Activated T-cell treated with anti-CD3 and anti-CD28 coated beads for 24 hours (primary cell): Measurements from ENCODE around the gene SMURF1.

ENCODE experiments used
- DNase-seq: peaks from one replicate; pipeline ENCODE4 v3.0.0-alpha.2; 2020; ENCODE audit warnings: low read depth

SMURF1 gene

DNA sequence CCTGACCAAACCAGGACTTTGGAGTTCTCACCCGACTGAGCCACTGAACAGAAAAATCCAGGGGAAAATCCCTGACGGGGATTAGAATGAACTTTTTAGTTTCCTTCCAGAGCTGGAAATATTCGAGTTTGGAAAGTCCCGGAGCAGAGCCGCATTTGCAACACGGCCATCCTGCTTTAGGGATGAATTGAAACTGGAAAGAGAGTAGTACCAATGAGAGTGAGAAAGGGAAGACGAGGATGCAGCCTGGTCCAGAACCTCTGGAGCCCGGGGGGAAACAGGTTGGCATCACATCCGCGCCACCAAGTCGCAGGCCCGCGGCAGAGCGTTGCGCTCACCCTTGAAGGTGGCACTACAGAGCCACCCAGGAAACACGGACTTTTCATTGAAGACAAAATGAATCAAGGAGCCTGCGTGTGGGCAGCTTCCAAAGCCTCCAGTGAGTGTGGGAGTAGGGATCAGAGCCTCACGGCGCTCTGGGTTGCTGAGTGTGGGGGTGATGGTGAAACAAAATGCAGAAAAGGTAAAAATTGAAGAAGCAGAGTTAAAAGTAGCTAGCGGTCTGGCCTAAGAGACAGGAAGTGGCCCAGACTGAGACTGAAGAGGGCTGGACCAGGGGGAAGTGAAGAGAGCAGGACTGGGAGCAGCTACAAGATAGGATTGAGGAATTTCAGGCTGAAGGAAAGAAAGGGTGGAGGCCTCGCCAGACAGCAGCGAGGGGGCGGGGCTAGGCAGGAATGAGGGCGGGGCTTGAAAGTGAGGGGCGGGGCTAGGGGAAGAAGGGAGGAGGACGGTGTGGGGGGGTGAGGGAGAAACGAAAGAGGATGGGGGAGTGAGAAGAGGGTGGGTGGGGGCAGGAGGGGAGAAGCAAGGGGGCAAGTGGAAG, 1.8 kb downstream of the SMURF1 start:
- DNase-seq, result peak; percentile 48

DNA sequence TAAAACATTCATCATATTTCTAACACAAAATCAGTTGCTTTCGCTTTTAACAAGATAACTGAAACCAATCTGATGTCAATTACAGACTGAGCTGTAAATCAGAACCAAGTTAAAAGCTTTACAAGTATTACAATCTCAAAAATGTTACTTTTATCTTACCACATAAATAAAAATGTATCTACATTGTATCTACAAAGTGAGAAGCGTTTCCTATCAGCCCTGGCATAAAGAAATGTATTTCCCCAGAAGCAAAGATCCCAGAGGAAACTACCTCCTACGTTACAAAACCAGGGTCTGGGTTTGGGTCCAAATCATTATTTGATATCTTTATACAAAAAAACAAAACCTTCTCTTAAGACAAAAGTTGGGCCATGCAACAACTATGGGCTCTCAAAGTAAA, 2.6 kb downstream of the SMURF1 start:
- DNase-seq, result no peak

DNA sequence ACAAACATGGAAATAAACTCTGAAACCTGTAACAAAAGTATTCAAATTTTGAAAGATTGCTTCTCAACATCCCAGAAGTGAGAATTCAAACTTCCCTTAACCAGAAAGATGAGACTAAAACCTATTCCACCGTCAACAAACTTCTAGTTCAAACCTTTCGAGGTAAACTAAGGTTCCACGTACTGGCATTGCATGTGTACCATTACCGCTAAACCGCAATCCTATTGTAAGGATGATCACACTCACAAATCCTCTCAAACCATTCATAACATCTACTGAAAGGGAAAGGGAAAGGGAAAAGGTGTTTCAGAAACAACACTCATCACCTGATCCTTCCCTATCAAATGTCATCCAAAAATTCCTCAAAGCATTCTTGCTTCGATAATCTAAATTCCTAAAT, 3.1 kb downstream of the SMURF1 start:
- DNase-seq, result no peak

DNA sequence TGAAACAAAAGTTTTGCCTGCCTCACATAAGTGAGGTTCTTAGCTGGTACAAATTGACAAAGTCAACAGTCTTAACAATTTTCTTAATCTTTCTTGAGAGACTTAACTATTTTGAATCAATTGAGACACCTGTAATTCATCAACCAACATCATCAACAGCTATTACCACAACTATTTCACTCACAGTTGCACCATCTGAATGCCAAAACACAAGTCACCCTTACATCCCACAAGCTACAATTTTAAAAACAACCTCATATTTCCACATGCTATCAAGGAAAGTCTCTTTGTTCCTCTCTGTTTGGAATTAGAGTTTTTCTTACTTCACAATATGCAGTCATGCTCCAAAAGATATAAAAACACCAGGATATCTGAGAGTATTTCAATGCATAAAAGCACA, 4.9 kb downstream of the SMURF1 start:
- no peak for DNase-seq

DNA sequence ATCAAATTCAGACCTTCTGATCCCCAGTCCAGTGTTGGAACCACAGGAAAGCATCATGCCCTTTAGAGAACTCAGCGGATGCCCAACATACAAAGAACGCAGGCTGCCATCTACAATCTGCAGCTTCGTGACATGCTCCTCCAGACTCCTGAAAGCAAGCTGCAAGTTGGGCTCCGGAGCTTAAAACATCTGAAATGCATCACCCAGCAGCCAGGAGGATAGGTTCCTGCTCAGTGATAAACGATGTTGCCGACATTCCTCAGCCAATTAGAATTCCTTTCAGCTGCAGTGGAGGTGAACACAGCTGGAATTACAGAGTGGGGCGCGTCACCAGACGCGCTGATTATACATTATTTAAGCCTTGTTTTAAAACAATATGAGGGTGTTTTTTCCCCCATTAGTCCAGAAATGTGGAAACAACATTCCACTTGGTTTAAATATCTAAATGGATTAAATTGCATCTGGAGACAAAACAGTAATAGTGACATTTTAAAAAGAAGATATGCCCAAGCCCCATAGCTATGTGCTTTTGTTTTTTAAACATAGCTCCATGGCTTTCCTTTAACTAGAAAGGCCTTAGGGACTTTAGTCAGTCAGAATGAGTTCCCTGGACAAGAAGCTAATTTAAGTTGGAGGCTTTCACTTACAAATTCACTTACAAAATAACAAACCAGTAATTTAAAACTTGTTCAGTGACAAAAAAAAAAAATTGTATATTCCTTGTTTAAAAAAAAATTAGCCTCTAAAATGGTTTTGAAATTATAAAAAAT, 6.3 kb downstream of the SMURF1 start:
- no peak for DNase-seq

DNA sequence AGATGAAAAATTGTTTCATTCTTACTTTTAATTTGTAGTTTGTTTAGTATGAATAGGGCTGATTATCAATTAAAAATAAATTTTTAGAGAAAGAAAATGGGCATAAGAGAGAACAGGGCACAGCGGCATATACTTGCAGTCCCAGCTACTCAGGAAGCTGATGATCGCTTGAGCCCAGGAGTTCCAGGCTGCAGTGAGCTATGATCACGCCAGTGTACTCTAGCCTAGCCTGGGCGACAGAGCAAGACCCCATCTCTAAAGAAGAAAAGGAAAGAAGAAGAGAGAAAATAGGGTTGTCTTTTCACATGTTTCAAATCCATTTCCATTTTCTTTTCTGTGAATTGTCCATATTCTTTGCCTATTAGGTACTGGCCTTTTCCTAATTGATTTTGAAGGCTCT, 8.0 kb downstream of the SMURF1 start:
- DNase-seq, result no peak

DNA sequence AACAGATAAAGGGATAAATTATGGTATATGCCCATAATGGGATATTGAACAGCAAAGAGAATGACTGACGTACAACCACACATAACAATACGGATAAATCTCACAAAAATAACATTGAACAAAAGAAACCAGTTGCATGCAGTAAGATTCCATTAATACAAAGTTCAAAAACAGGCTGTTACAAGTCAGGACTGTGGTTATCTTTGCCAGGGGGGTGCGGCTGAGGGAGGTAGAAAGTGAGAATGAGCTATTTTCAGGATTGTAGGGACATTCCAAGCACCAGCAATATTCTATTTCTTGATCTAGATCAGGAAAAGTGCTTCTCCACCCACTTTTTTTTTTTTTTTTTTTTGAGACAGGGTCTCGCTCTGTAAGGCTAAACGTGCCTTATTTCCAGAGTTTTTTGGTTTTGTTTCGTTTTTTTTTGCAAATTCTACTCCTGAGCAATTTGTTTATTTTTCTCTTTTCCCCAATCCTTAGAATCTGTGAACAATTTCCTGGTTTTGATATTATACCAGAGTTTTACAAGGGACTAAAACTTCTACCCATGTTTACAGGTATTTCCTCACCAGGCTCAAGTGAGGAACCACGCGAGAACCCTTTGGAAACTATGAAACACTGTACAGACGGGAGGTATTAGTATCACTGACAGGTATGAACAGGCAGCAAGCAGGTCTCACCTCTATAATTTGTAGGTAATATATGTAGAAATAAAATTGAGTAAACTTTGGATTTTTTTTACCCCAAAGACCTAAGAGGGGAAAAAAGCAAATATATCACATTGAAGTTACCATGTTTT, 9.9 kb downstream of the SMURF1 start:
- no peak for DNase-seq

DNA sequence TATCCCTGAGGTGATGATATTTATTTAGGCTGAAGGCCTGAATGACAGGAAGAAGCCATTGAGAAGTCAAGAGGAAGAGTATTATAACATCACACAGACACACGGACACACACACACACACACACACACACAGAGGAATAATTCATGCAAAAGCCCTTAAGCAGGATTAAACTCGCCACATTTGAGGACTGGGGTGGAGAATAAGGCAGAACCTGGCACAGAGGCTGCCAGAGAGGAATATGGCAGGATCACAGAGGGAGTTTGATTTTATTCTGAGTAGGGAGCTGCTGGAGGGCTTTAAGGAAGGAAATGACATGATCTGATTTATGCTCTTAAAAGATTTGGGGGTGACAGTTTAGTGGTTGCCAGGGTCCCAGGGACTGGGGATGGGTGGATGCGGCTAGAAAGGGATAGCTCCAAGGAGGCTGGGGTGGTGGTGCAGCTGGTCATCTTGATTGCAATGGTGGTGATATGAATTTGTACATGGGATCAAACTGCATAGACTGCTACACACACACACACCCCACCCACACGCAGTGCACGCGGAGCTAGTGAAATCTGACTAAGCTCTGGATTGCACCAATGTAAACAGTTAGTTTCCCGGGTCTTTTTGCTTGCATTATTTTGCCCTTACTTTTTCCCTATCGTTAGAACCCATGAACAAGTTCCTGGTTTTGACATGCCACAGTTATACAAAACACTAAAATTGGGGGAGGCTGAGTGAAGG, 11.2 kb downstream of the SMURF1 start:
- DNase-seq, result no peak

DNA sequence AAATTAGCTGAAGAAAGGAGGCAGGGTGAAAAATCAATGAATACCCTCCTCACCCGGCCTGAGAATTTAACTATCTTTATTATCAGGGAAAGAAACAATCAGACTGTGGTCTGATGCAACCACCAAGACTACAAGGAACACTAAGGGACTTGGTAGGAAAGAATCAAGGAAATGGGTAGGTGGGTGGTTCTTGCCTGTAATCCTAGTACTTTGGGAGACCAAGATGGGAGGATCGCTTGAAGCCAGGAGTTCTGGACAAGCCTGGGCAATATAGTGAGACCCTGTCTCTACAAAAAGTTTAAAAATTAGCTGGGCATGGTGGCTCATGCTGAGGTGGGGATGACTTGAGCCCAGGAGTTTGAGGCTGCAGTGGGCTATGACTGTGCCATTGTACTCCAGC, 12.6 kb downstream of the SMURF1 start:
- no peak for DNase-seq

DNA sequence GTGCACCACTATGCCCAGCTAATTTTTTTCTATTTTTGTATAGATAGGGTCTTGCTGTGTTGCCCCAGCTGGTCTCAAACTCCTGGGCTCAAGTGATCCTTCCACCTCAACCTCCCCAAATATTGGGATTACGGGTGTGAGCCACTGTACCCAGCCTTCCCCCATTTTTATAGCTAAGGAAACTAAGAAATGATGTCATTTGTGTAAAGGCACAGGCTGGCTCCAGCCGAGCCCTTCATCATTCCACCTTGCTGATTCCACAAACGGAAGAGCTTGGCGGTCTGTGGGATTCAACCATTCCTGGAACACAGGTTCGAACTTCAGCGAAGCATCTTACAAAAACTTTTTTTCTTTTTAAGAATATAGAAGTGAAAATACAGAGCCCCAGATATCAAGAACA, 14.4 kb downstream of the SMURF1 start:
- no peak for DNase-seq

DNA sequence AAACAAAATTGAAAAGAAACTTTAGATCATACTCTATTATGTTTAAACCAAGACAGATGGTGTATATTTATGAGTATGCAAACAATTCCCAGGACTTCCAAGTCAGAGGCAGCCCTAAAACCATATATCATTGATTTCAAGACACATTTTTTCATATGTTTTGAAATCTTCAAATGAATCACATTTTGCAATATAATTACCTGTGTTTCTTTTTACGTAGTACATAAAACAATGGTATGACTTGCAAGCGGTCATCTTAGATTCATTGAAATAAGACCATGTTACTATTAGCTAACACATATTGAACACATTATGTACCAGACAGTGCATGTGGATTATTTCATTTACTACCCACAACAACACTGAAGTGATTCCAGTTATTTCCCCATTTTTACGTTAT, 14.9 kb downstream of the SMURF1 start:
- no peak for DNase-seq

DNA sequence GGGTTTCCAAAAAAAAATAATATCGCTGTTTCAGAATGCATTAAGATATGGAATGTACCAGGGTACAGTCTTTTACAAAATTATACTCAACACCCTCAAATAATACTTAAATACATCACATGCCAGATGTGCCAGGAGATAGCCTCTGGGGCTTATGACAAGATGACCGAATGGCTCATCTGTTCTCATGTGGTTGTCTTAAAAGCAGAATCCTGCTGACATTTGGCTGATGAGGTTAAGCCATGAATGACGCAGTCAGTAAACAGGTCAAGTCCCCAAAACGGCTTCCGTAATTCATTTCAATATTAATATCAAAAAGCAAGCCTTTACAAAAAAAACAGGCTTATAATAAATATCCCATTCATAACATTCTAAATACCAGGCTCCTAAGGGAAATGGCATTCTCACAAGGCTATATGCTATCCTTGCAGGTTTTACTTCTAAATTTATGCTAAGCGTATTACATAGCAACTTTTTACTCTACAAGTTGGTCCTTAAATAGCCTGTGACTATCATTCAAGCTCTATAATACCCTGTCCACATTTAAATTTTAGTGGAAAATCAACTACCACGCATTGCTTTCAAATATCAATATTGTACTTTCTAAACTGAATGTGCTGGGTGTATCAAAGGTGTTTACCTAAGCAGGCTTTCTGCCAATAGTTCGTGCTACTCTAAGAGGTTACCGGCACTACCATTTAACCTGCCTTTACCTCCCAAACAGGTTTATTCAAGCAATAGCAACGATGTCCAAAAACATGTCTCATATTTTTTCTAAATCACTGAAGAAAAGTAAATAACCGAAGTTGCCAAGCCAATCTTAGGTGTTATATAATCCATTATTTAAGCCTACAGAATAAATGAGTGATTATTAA, 15.6 kb downstream of the SMURF1 start:
- DNase-seq, result no peak

DNA sequence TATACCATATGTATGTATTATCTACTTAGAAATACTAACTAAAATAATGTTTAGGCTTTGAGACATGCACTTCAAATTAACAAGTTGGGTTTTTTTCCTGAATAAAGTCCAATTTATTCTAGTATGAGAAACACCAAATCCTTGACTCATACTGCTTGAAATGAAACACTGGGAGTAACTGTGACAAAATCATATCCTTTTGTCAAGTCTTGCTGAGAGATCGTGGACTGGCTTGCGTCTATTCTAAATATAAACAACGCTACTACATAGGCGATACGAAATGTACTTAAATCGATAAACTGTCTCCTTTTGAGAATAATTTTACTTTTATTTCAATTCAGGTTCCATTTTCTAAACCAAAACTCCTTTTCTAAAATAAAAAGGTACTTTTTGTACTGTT, 16.3 kb downstream of the SMURF1 start:
- no peak for DNase-seq

DNA sequence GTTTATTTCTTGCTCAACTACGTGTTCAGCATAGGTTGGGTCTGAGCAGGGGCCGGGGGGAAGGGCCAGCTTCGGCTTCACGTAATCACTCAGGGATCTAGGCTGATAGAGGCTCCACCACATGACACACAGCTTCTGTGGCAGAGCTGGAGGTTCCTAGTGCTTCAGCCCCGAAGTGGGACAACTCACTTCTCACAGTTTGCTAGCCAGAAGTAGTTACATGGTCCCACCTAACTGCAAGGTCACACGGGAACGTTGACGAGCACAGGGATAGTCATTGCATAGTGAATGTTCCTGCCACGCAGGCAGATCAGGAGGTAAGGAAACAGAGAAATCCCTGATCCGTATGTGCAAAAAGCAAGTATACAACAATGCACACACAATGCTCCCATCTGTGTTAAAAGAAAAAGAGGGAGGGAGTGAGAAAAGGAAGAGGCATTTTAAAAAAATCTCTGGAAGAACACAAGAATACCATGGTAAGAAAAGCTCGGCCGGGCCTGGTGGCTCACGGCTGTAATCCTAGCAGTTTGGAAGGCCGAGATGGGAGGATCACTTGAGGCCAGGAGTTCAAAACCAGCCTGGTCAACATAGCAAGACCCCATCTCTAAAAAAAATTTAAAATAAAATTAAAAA, 16.9 kb downstream of the SMURF1 start:
- no peak for DNase-seq

DNA sequence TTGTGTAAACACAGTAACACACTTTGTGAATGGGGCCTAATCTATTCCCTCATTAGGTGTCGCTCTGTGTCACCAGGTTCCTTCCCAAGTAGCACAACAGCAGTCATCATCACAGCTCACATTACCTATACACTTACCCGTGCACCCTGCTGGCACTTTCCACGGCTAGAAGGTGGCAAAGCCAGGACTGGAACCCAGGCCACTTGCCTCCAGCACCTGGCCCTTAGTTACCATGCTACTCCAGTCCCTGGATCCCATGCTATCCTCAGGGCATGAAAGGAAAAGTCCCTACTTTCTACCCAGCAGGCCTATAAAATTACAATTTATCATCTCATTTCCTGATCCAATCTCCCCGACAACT, 18.4 kb downstream of the SMURF1 start:
- DNase-seq, result no peak

DNA sequence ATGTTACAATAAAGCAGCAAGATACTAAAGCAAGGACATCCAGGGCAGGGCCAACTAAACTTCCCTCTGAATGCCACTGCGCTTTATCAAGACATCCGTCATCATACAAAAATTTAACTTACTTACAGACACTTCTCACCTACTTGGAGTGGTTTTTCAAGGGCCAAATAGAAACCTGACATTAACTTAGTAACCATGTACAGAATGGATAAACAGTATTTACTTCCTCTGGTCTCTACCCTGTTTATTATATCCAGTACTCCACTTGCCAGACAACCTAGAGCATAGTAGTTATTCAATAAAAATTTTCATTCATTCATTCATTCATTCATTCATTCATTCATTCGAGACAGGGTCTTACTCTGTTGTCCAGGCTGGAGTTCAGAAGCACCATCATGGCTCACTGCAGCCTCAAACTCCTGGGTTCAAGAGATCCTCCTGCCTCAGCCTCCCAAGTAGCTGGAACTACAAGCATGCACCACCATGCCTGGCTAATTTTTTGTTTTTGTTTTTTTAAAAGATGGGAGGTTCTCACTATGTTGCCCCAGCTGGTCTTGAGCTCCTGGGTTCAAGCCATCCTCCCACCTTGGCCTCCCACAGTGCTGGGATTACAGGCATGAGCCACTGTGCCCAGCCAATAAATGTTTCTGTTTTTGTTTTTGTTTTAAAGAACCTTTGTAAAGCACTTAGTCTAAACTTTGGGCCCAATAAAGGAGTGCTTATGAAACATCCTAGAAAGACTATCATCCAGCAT, 19.0 kb downstream of the SMURF1 start:
- DNase-seq, result no peak

DNA sequence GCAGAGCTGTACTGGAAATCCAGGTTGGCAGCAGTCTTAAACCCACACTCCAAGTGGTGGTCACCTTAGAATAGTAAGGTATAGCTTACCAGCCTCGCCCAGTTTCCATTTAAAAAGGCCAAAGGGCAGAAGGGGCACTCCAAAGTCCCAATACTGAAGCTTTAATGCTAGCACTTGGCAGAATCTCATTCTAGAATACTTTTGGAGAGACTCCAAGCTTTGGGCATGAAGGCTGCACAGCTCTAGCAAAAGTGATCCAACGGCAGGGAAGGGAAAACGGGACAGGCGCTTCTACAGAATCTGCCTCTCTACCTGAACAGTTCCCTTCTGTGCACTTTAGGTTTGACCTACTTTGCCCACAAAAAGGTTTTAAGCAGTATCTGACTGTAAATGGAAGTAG, 19.7 kb downstream of the SMURF1 start:
- no peak for DNase-seq

DNA sequence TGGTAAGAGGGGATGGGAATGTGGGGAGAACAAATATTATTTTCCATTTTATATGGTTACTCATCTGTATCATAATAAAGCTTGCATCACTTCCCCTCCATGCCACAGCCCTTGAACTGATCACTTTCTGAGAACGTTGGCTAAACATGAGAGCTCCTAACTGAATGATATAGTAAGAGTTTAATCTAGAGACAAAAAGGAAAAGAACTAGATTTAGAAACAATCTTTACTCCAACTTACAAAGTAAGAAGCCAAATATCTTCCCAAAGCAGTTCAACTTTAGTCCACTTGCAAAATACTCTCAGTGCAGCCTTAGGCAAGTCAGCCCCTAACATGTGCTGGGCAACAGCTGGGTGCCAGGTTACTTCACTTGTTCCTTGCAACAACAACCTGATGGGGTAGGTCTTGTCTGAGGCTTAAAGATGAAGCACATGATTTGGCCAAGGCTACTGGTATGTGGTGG, 20.3 kb downstream of the SMURF1 start:
- no peak for DNase-seq

DNA sequence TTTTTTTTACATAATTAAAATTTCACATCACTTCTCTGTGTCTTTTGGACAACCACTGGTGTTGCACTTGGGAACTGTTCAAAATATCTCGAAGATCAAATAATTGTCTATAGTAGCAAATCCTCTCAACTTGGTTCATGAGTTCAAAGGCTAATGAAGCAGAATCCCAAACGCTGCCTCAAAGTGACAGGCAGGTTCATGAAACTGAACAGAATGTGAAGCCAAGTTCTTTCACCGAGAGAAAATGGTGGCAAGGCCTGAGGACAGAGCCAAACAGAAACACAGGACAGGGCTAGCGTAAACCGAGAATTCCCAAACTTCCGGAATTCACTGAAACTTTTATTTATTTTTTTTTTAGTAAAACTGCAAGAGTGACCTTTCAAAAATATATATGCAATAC, 21.1 kb downstream of the SMURF1 start:
- no peak for DNase-seq
